Right atrium auricular region (tissue), 2 donors: ENCODE results near the gene UPB1. TPM values are rescaled to one million over a fixed set of nuclear protein-coding genes. Genes with fewer than 3 reads are reported as not detected.
A peak's percentile ranks its signal among the peaks of the same experiment; 100 is the strongest.

ENCODE experiments used
- DNase-seq: peaks from one replicate; pipeline ENCODE4 v3.0.0-alpha.2; 2019; ENCODE audit warnings: low spot score
- H3K27ac ChIP-seq, 2 donors: fragments of 200-600 bp; sonication (generic); 1 replicate in 1 of 2; 2 replicates in 1 of 2; pipeline ENCODE4 v1.5.1; 2016 to 2019
- H3K27me3 ChIP-seq, 2 donors: fragments of 200-600 bp; sonication (generic); one replicate each; pipeline versions ENCODE4 v1.5.1 to v1.6.0; 2017 to 2019
- H3K36me3 ChIP-seq: fragments of 200-600 bp; sonication (generic); one replicate; pipeline ENCODE4 v1.5.1; 2016
- H3K4me1 ChIP-seq, 2 donors: fragments of 200-600 bp; sonication (generic); one replicate each; pipeline versions ENCODE4 v1.5.1 to v1.6.0; 2017 to 2019
- H3K4me3 ChIP-seq, 2 donors: fragments of 200-600 bp; sonication (generic); 1 replicate in 1 of 2; 2 replicates in 1 of 2; pipeline ENCODE4 v1.5.1; 2017 to 2019; ENCODE audit warnings: mild to moderate bottlenecking in 1 of 2, moderate library complexity in 1 of 2
- H3K9me3 ChIP-seq, 2 donors: fragments of 200-600 bp; sonication (generic); one replicate each; pipeline ENCODE4 v1.5.1; 2019
- CTCF ChIP-seq, 2 donors: fragments of 200-600 bp; sonication (generic); IDR thresholded peaks; one replicate each; pipeline ENCODE4 v1.5.1; 2019; ENCODE audit warnings: antibody characterized with exemption in 2 of 2
- total RNA-seq, 2 donors: library from RNA; depleted of rRNA; stranded (reverse); fragments of >200 nt; gene quantifications; one replicate each; pipeline ENCODE4 v1.1.0, GENCODE V29; 2016

The UPB1 gene
- total RNA-seq, 2 donors from 2014 or later, result 1.7 to 2.4 TPM

- H3K4me3 ChIP-seq, result no peak overlapping the region
- TF ChIP-seq CTCF (IDR thresholded peaks at IDR 0.05), result no peak
- peaks cover 0 to 38% of the 10 kb centered on the region in 2 donors for H3K4me1 ChIP-seq
- H3K9me3 ChIP-seq, result no peaks in the 10 kb centered on the region
- H3K27me3 ChIP-seq, result no peaks in the 10 kb centered on the region
- DNase-seq, result no peak
- peak overlapping the region in 1 of 2 donors; percentile 43 for H3K27ac ChIP-seq
- H3K36me3 ChIP-seq, result no peaks in the 10 kb centered on the region
Observed at GRCh38 chr22:24496661-24497060, 1.5 kb downstream of the UPB1 start.

- Histone ChIP-seq H3K27ac (no peak overlapping the region), H3K9me3 (no peaks in the 10 kb centered on the region), H3K27me3 (no peaks in the 10 kb centered on the region), H3K4me3 (no peak overlapping the region), H3K4me1 (peaks cover 0 to 43% of the 10 kb centered on the region in 2 donors), H3K36me3 (no peaks in the 10 kb centered on the region)
- no peak for DNase-seq
- no peak for TF ChIP-seq CTCF (IDR thresholded peaks at IDR 0.05)
Observed at GRCh38 chr22:24497841-24498258, 2.7 kb downstream of the UPB1 start.

- Histone ChIP-seq H3K4me3 (no peak overlapping the region), H3K27ac (peak overlapping the region in 1 of 2 donors; percentile 76), H3K9me3 (no peaks in the 10 kb centered on the region), H3K4me1 (peaks cover 0 to 50% of the 10 kb centered on the region in 2 donors), H3K36me3 (no peaks in the 10 kb centered on the region), H3K27me3 (no peaks in the 10 kb centered on the region)
- no peak for DNase-seq
- TF ChIP-seq CTCF (IDR thresholded peaks at IDR 0.05), result no peak
Observed at GRCh38 chr22:24498824-24499223, 3.7 kb downstream of the UPB1 start.

- TF ChIP-seq CTCF (IDR thresholded peaks at IDR 0.05), result no peak
Observed at GRCh38 chr22:24499706-24500276, 4.7 kb downstream of the UPB1 start.

GRCh38 chr22:24500277-24500820 is 5.2 kb downstream of the UPB1 start:
- no peak overlapping the region for H3K4me3 ChIP-seq
- DNase-seq, result no peak
- no peaks in the 10 kb centered on the region for H3K9me3 ChIP-seq
- peak overlapping the region; percentile 33 to 76 for H3K27ac ChIP-seq
- no peaks in the 10 kb centered on the region for H3K27me3 ChIP-seq
- peaks cover 0 to 41% of the 10 kb centered on the region in 2 donors for H3K4me1 ChIP-seq
- TF ChIP-seq CTCF (IDR thresholded peaks at IDR 0.05), result no peak
- no peaks in the 10 kb centered on the region for H3K36me3 ChIP-seq

More at GRCh38 chr22:24499706-24500276, 4.7 kb downstream of the UPB1 start:
- no peak for DNase-seq
- H3K36me3 ChIP-seq, result no peaks in the 10 kb centered on the region
- no peaks in the 10 kb centered on the region for H3K27me3 ChIP-seq
- no peak overlapping the region for H3K4me3 ChIP-seq
- H3K4me1 ChIP-seq, result peaks cover 0 to 45% of the 10 kb centered on the region in 2 donors
- H3K9me3 ChIP-seq, result no peaks in the 10 kb centered on the region
- H3K27ac ChIP-seq, result peak overlapping the region; percentile 33 to 76
